GM12892 (cell line): ENCODE measurements around the gene ARMC9.

ENCODE experiments used
- POLR2A ChIP-seq: IDR thresholded peaks from 2 replicates; pipeline ENCODE4 v1.6.1; 2011; ENCODE audit warnings: low read depth, low read length, control low read depth
- POLR2AphosphoS5 ChIP-seq: IDR thresholded peaks from 2 replicates; pipeline ENCODE4 v1.6.1; 2011; ENCODE audit warnings: low read depth, low read length, control low read depth

- TF ChIP-seq POLR2A = no peak
- TF ChIP-seq POLR2AphosphoS5 = no peak
Measured at GRCh38 chr2:231397928-231398294, 199.5 kb downstream of the ARMC9 start.
